A673 (cell line): ENCODE data around the gene COL19A1. TPM values are rescaled to one million over a fixed set of nuclear protein-coding genes. Genes with fewer than 3 reads are reported as not detected.
"Not testable (repeated sequence)": the region's sequence is repeated elsewhere in the genome, so short reads cannot be mapped to it uniquely, and the experiment has no call there.

Experiments used
- BruUV-seq: library from RNA; stranded (reverse); fragments of 400-500 nt; replicated peaks from 2 replicates; lab custom pipeline; 2021; lab: Mats Ljungman, UMichigan
- CTCF ChIA-PET: fragments of 300-600 bp; sonication (Branson Sonifier 250); formaldehyde crosslinking; loops from one replicate; lab custom pipeline; 2022; ENCODE audit warnings: antibody characterized with exemption; lab: Charles Lee
- POLR2A ChIA-PET: fragments of 300-600 bp; sonication (Branson Sonifier 250); formaldehyde crosslinking; loops from one replicate; lab custom pipeline; 2022; ENCODE audit warnings: antibody characterized with exemption; ENCODE audit not compliant: low non-redundant PET; lab: Charles Lee
- DNase-seq: peaks from one replicate; pipeline ENCODE4 v3.0.0-alpha.2; 2015; ENCODE audit warnings: low spot score
- H3K27ac ChIP-seq: fragments of 200-600 bp; sonication (generic); 2 replicates; pipeline ENCODE4 v1.5.1; 2016; ENCODE audit warnings: mixed run types, low read depth, mild to moderate bottlenecking, mixed read lengths, antibody characterized with exemption, low read length; ENCODE audit not compliant: poor library complexity, severe bottlenecking
- H3K27me3 ChIP-seq: fragments of 200-600 bp; sonication (generic); replicated peaks from 2 replicates; pipeline ENCODE4 v1.6.1; 2017; ENCODE audit warnings: mixed run types, low read depth, mild to moderate bottlenecking, mixed read lengths, antibody characterized with exemption, low read length; ENCODE audit not compliant: insufficient read depth, poor library complexity
- H3K36me3 ChIP-seq: fragments of 200-600 bp; sonication (generic); 2 replicates; pipeline ENCODE4 v1.6.1; 2016; ENCODE audit warnings: mixed run types, mild to moderate bottlenecking, mixed read lengths, antibody characterized with exemption, low read length; ENCODE audit not compliant: insufficient read depth, poor library complexity, severe bottlenecking
- H3K4me1 ChIP-seq: fragments of 200-600 bp; sonication (generic); 2 replicates; pipeline ENCODE4 v1.6.1; 2017; ENCODE audit warnings: mixed run types, mild to moderate bottlenecking, mixed read lengths, antibody characterized with exemption, low read length; ENCODE audit not compliant: insufficient read depth, poor library complexity, severe bottlenecking
- H3K4me3 ChIP-seq: fragments of 200-600 bp; sonication (generic); 2 replicates; pipeline ENCODE4 v1.5.1; 2016; ENCODE audit warnings: low read depth, mixed run types, mild to moderate bottlenecking, mixed read lengths, low read length; ENCODE audit not compliant: poor library complexity, severe bottlenecking
- H3K9me3 ChIP-seq: fragments of 200-600 bp; sonication (generic); 2 replicates; pipeline ENCODE4 v1.6.1; 2016; ENCODE audit warnings: mixed run types, low read depth, mild to moderate bottlenecking, mixed read lengths, antibody characterized with exemption, low read length; ENCODE audit not compliant: poor library complexity, severe bottlenecking
- CTCF ChIP-seq: fragments of 300-800, 200-600 bp; sonication (generic); conservative IDR thresholded peaks from 2 replicates; pipeline ENCODE4 v1.5.1; 2017; ENCODE audit warnings: low read depth, mild to moderate bottlenecking, antibody characterized with exemption, low read length, moderate library complexity, mixed read lengths
- EZH2 ChIP-seq: fragments of 200-600 bp; sonication (generic); IDR thresholded peaks from 2 replicates; pipeline ENCODE4 v1.6.1; 2017; ENCODE audit warnings: borderline replicate concordance, low read depth, mild to moderate bottlenecking, mixed read lengths, antibody characterized with exemption, low read length; ENCODE audit not compliant: poor library complexity, severe bottlenecking
- intact Hi-C: fragments of 100-400 bp; cut with micrococcal nuclease; formaldehyde crosslinking; loops from one replicate; pipeline ENCODE4 v1.10.0; 2022; ENCODE audit not compliant: unreplicated experiment
- total RNA-seq: library from RNA; stranded (reverse); gene quantifications from 2 replicates; pipeline ENCODE4 v1.2.3, GENCODE V29; 2021

Gene COL19A1
- total RNA-seq, 1 experiment from 2014 or later, result 0.37 TPM

GRCh38 chr6:69887026-69887425 lies 20.7 kb downstream of the COL19A1 start:
- ChIA-PET CTCF (no interaction called here), POLR2A (no interaction called here)
- no peaks in the 10 kb centered on the region for H3K4me1 ChIP-seq
- intact Hi-C loops, result no loop called here
- TF ChIP-seq CTCF (no peak), EZH2 (no peak)
- H3K27ac ChIP-seq, result no peak overlapping the region
- BruUV-seq, result no TSS peak
- H3K4me3 ChIP-seq, result no peak overlapping the region
- peak; percentile 21 for DNase-seq
- H3K27me3 ChIP-seq, result no peaks in the 10 kb centered on the region
- no peaks in the 10 kb centered on the region for H3K9me3 ChIP-seq
- no peaks in the 10 kb centered on the region for H3K36me3 ChIP-seq

GRCh38 chr6:69887714-69888345 lies 21.5 kb downstream of the COL19A1 start:
- no peaks in the 10 kb centered on the region for H3K27me3 ChIP-seq
- intact Hi-C loops, result no loop called here
- no peak overlapping the region for H3K4me3 ChIP-seq
- H3K4me1 ChIP-seq, result no peaks in the 10 kb centered on the region
- DNase-seq, result no peak
- no TSS peak for BruUV-seq
- H3K36me3 ChIP-seq, result no peaks in the 10 kb centered on the region
- H3K27ac ChIP-seq, result no peak overlapping the region
- ChIA-PET CTCF (interaction anchor here (0.5 kb wide), 1 partner anchor 439 kb away, joined by 3 read pairs; no protein-coding TSS in a partner anchor), POLR2A (no interaction called here)
- no peaks in the 10 kb centered on the region for H3K9me3 ChIP-seq
- TF ChIP-seq EZH2, result no peak
- TF ChIP-seq CTCF, result no peak

- ChIA-PET POLR2A (no interaction called here), CTCF (interaction anchor here (0.5 kb wide), 1 partner anchor 440 kb away, joined by 3 read pairs; no protein-coding TSS in a partner anchor)
- Histone ChIP-seq H3K4me1 (no peaks in the 10 kb centered on the region), H3K4me3 (no peak overlapping the region), H3K27ac (no peak overlapping the region), H3K27me3 (no peaks in the 10 kb centered on the region), H3K9me3 (no peaks in the 10 kb centered on the region), H3K36me3 (no peaks in the 10 kb centered on the region)
- no TSS peak for BruUV-seq
- no peak for TF ChIP-seq CTCF
- TF ChIP-seq EZH2, result no peak
- DNase-seq, result no peak
- intact Hi-C loops, result no loop called here
Observed at GRCh38 chr6:69888482-69889233, 22.3 kb downstream of the COL19A1 start.

GRCh38 chr6:69889234-69889974 lies 23.0 kb downstream of the COL19A1 start:
- H3K4me1 ChIP-seq, DNase-seq, H3K27me3 ChIP-seq, POLR2A ChIA-PET, CTCF ChIA-PET, H3K4me3 ChIP-seq, H3K9me3 ChIP-seq, intact Hi-C loops, H3K27ac ChIP-seq, BruUV-seq, H3K36me3 ChIP-seq: not testable (repeated sequence)

- CTCF ChIA-PET, H3K27ac ChIP-seq, H3K4me3 ChIP-seq, POLR2A ChIA-PET, H3K9me3 ChIP-seq, H3K27me3 ChIP-seq, DNase-seq, intact Hi-C loops, H3K36me3 ChIP-seq, BruUV-seq: not testable (repeated sequence)
- H3K4me1 ChIP-seq, result peaks cover 14% of the 10 kb centered on the region
Observed at GRCh38 chr6:69892561-69892960, 26.2 kb downstream of the COL19A1 start.
